SK-N-DZ (cell line): ENCODE results near the gene MRPL20. TPM values are rescaled to one million over a fixed set of nuclear protein-coding genes. Genes with fewer than 3 reads are reported as not detected.
"Not testable (repeated sequence)": the region's sequence is repeated elsewhere in the genome, so short reads cannot be mapped to it uniquely, and the experiment has no call there.

Experiments used
- DNase-seq: peaks from one replicate; pipeline ENCODE4 v3.0.0-alpha.2; 2015; ENCODE audit warnings: low spot score
- polyA plus RNA-seq, 2 experiments: library from polyadenylated mRNA; depleted of rRNA; stranded (reverse); fragments of >200 nt; gene quantifications; 2 replicates each; pipeline ENCODE4 v1.2.3, GENCODE V29; 2014

Gene MRPL20
- 122 and 124 TPM in 2 replicates for polyA plus RNA-seq (2014; cell fraction: cytosol; rRNA removed)
- 65.7 and 70.6 TPM in 2 replicates for polyA plus RNA-seq (2014; cell fraction: nucleus; rRNA removed)

GRCh38 chr1:1406821-1407635 is at the start of gene MRPL20:
Gene MRPL20, minus strand, starts transcription at chr1:1407293. Its CDS starts 76 bp downstream, at chr1:1407217.
- peak; percentile 84 for DNase-seq

GRCh38 chr1:1456683-1457255 is 49.7 kb upstream of the MRPL20 start:
- not testable (repeated sequence) for DNase-seq

- DNase-seq: not testable (repeated sequence)
Observed at GRCh38 chr1:1455934-1456333, 48.8 kb upstream of the MRPL20 start.

- no peak for DNase-seq
Observed at GRCh38 chr1:1455366-1455884, 48.3 kb upstream of the MRPL20 start.

GRCh38 chr1:1454286-1455056 is 47.4 kb upstream of the MRPL20 start:
- DNase-seq: not testable (repeated sequence)

- no peak for DNase-seq
Observed at GRCh38 chr1:1452882-1453281, 45.8 kb upstream of the MRPL20 start.

- not testable (repeated sequence) for DNase-seq
Observed at GRCh38 chr1:1452365-1452739, 45.3 kb upstream of the MRPL20 start.

GRCh38 chr1:1451696-1452364 is 44.7 kb upstream of the MRPL20 start:
- no peak for DNase-seq

- DNase-seq: not testable (repeated sequence)
Observed at GRCh38 chr1:1450616-1451015, 43.5 kb upstream of the MRPL20 start.

- no peak for DNase-seq
Observed at GRCh38 chr1:1449099-1449739, 42.1 kb upstream of the MRPL20 start, which contains the start of gene ATAD3C. Gene ATAD3C, plus strand, starts transcription at chr1:1449689. Its CDS starts 995 bp downstream, at chr1:1450684.

GRCh38 chr1:1446631-1447030 is 39.5 kb upstream of the MRPL20 start:
- not testable (repeated sequence) for DNase-seq

GRCh38 chr1:1442069-1442770 is 35.1 kb upstream of the MRPL20 start:
- no peak for DNase-seq

GRCh38 chr1:1441002-1441888 is 34.2 kb upstream of the MRPL20 start:
- DNase-seq: no peak

GRCh38 chr1:1440262-1441001 is 33.3 kb upstream of the MRPL20 start:
- no peak for DNase-seq

- DNase-seq: no peak
Observed at GRCh38 chr1:1439546-1440261, 32.6 kb upstream of the MRPL20 start.

- no peak for DNase-seq
Observed at GRCh38 chr1:1438531-1439381, 31.7 kb upstream of the MRPL20 start.

GRCh38 chr1:1437904-1438376 is 30.8 kb upstream of the MRPL20 start:
- no peak for DNase-seq
